MM.1S (cell line): ENCODE measurements around the gene TCF3.

Experiments used
- EZH2 ChIP-seq: fragments of 300-600 bp; sonication (generic); optimal IDR thresholded peaks from 2 replicates; pipeline ENCODE3; 2017; ENCODE audit warnings: low read depth, mild to moderate bottlenecking, antibody characterized with exemption, low read length, mixed read lengths
- TF ChIP-seq, protein P1 (sequence below): fragments of 300-600 bp; sonication (generic); IDR thresholded peaks from 2 replicates; pipeline ENCODE4 v1.5.1; 2016; ENCODE audit warnings: antibody characterized with exemption, low read length, mixed read lengths

DNA sequence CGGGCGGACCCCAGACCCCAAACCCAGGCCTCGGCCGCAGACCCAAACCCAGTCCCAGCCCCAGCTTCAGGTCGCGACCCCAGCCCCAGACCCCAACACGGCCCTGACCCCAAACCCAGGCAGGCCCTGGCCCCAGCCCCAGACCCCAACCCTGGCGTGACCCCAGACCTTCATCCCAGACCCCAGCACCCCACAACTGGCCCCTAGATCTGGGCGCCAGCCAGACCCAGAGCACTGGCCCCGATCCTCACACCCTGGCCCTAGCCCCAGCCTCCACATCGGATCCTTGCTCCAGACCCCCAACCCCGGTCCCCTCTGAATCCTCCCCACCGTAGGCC, 67.2 kb downstream of the TCF3 start:
- TF ChIP-seq, protein P1, sequence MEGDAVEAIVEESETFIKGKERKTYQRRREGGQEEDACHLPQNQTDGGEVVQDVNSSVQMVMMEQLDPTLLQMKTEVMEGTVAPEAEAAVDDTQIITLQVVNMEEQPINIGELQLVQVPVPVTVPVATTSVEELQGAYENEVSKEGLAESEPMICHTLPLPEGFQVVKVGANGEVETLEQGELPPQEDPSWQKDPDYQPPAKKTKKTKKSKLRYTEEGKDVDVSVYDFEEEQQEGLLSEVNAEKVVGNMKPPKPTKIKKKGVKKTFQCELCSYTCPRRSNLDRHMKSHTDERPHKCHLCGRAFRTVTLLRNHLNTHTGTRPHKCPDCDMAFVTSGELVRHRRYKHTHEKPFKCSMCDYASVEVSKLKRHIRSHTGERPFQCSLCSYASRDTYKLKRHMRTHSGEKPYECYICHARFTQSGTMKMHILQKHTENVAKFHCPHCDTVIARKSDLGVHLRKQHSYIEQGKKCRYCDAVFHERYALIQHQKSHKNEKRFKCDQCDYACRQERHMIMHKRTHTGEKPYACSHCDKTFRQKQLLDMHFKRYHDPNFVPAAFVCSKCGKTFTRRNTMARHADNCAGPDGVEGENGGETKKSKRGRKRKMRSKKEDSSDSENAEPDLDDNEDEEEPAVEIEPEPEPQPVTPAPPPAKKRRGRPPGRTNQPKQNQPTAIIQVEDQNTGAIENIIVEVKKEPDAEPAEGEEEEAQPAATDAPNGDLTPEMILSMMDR = no peak
- TF ChIP-seq EZH2 = no peak
